ENCODE data around the gene STN1. TPM values are rescaled to one million over a fixed set of nuclear protein-coding genes. Genes with fewer than 3 reads are reported as not detected.

STN1 gene
- total and polyA plus RNA-seq, 2 of the 8 experiments (the other 6 are each of a cell fraction or from before 2014, with no cell fraction given): 10.1 to 12.4 TPM

GRCh38 chr10:103858360-103858759 is 59.6 kb downstream of the STN1 start:
- no peak overlapping the region for H3K14ac ChIP-seq (ENCODE audit: insufficient read length)
- peaks cover 15% of the 10 kb centered on the region for H3K23me2 ChIP-seq (ENCODE audit: low read depth, low read length)
- no peak overlapping the region for H3K23ac ChIP-seq (ENCODE audit: insufficient read length)
- no peak overlapping the region for H2BK20ac ChIP-seq (ENCODE audit: low read length)
- H2BK120ac ChIP-seq (replicated peaks; ENCODE audit: low read depth, low read length): no peak overlapping the region
- H3K79me1 ChIP-seq (ENCODE audit: low read depth, low read length): no peaks in the 10 kb centered on the region
- no peak overlapping the region for H2AFZ ChIP-seq (ENCODE audit: low read length)
- no peaks in the 10 kb centered on the region for H3K36me3 ChIP-seq (ENCODE audit: control insufficient read depth in 2 of 4, insufficient read depth in 4 of 4, low read length in 3 of 4)
- peaks cover 4 to 31% (median 26%) of the 10 kb centered on the region in 4 experiments; a peak in 6 of 7 replicates for H3K27me3 ChIP-seq (replicated peaks in 1 of 4; ENCODE audit: control insufficient read depth in 3 of 4, extremely low read depth in 1 of 4, insufficient read depth in 3 of 4, low read length in 3 of 4)
- no peak overlapping the region for H3K27ac ChIP-seq (ENCODE audit: low read depth, low read length)
- DNase-seq (ENCODE audit: low read depth in 1 of 2, low spot score in 2 of 2): no peak
- no peak overlapping the region for H4K8ac ChIP-seq (ENCODE audit: extremely low read depth, insufficient read depth, low read length)
- no peak overlapping the region for H3K4me2 ChIP-seq (ENCODE audit: insufficient read depth in 1 of 2, low read depth in 2 of 2, low read length in 2 of 2)
- no peak overlapping the region; the same call in 1 of the 2 replicates for H2BK15ac ChIP-seq (ENCODE audit: low read length)
- no peak overlapping the region for H4K5ac ChIP-seq (ENCODE audit: insufficient read length, low read depth, low read length)
- H3K9ac ChIP-seq (replicated peaks in 1 of 4; ENCODE audit: extremely low read depth in 1 of 4, low read depth in 3 of 4, low read length in 3 of 4): no peak overlapping the region
- H3K4me3 ChIP-seq (ENCODE audit: extremely low read depth in 1 of 4, insufficient read depth in 2 of 4, low read depth in 3 of 4, low read length in 4 of 4): no peak overlapping the region
- H3K18ac ChIP-seq (ENCODE audit: extremely low read depth, low read length): no peak overlapping the region
- H3K4me1 ChIP-seq (replicated peaks in 1 of 4; ENCODE audit: control insufficient read depth in 3 of 4, insufficient read depth in 4 of 4, low read length in 3 of 4): peaks cover 5 to 12% (median 6%) of the 10 kb centered on the region in 4 experiments
- 89% methylated on average over 5 of the region's 5 CpGs; no CpG with 5 or more reads in 1 of the 2 experiments for WGBS, 2 experiments (ENCODE audit: extremely low coverage in 1 of 2, insufficient coverage in 1 of 2, insufficient read length in 1 of 2, insufficient replicate concordance in 2 of 2, low coverage in 1 of 2, low lambda C conversion rate in 2 of 2, missing lambda C conversion rate in 1 of 2)
- H4K91ac ChIP-seq (replicated peaks; ENCODE audit: insufficient read length, low read length): no peak overlapping the region
- CTCF ChIA-PET (ENCODE audit: partially characterized antibody): interaction anchor here (0.6 to 9.8 kb wide), 30 partner anchors 9 to 259 kb away, joined by 3 to 199 read pairs (median 4); no protein-coding TSS in a partner anchor
- H4K20me1 ChIP-seq (replicated peaks in 1 of 2; ENCODE audit: control insufficient read depth in 1 of 2, insufficient read depth in 2 of 2, low read length in 2 of 2): no peaks in the 10 kb centered on the region
- no peak overlapping the region for H3K56ac ChIP-seq (replicated peaks; ENCODE audit: insufficient read length, low read depth, low read length)
- POLR2A ChIA-PET (ENCODE audit: partially characterized antibody): no interaction called here
- no peak overlapping the region for H2AK5ac ChIP-seq (ENCODE audit: low read depth, low read length)
- H3K9me3 ChIP-seq (ENCODE audit: insufficient read depth in 2 of 2, low read depth in 1 of 2, low read length in 1 of 2): no peaks in the 10 kb centered on the region
- H3K4ac ChIP-seq (replicated peaks; ENCODE audit: insufficient read length, low read depth, low read length): no peak overlapping the region
- H2BK5ac ChIP-seq (ENCODE audit: low read depth, low read length): no peak overlapping the region
- H2BK12ac ChIP-seq (ENCODE audit: low read depth, low read length): no peak overlapping the region
- no peaks in the 10 kb centered on the region for H3K79me2 ChIP-seq (ENCODE audit: control insufficient read depth in 1 of 2, insufficient read depth in 2 of 2, low read length in 2 of 2)
- no peak for FAIRE-seq
- no peak for TF ChIP-seq BRCA1 (IDR thresholded peaks at IDR 0.05; ENCODE audit: low read depth, low read length)

Measured in H1 (cell line).